Right renal cortex interstitium (tissue), 3 donors: ENCODE results near the gene PLA2G7. TPM values are rescaled to one million over a fixed set of nuclear protein-coding genes. Genes with fewer than 3 reads are reported as not detected.
"Not testable (repeated sequence)": the region's sequence is repeated elsewhere in the genome, so short reads cannot be mapped to it uniquely, and the experiment has no call there.

Experiments
- DNase-seq, 3 donors: peaks; one replicate each; pipeline ENCODE4 v3.0.0-alpha.2; 2013; ENCODE audit warnings: low read depth in 3 of 3, low spot score in 2 of 3
- polyA plus RNA-seq, 3 donors: library from polyadenylated mRNA; unstranded; fragments of 120-200 nt; gene quantifications; one replicate each; pipeline ENCODE4 v1.2.1, GENCODE V29; 2013; ENCODE audit not compliant: insufficient read length in 3 of 3

Gene PLA2G7
- polyA plus RNA-seq, 3 donors: 2.6 to 3.1 (median 2.9) TPM

GRCh38 chr6:46749731-46750130, 14.6 kb upstream of the PLA2G7 start:
- no peak for DNase-seq

GRCh38 chr6:46748940-46749503, 13.8 kb upstream of the PLA2G7 start:
- DNase-seq: no peak

- DNase-seq: no peak
Measured at GRCh38 chr6:46746696-46747095, 11.5 kb upstream of the PLA2G7 start, which contains the start of gene ANKRD66. Gene ANKRD66 (plus strand): TSS chr6:46746933. CDS start chr6:46751949, 5,016 bp downstream.

GRCh38 chr6:46745973-46746372, 10.8 kb upstream of the PLA2G7 start:
- no peak for DNase-seq

- DNase-seq: not testable (repeated sequence)
Measured at GRCh38 chr6:46744159-46744725, 9.1 kb upstream of the PLA2G7 start.

GRCh38 chr6:46743425-46744158, 8.4 kb upstream of the PLA2G7 start:
- DNase-seq: no peak

- no peak for DNase-seq
Measured at GRCh38 chr6:46741910-46742309, 6.7 kb upstream of the PLA2G7 start.

GRCh38 chr6:46741482-46741881, 6.3 kb upstream of the PLA2G7 start:
- DNase-seq: no peak

- DNase-seq: no peak
Measured at GRCh38 chr6:46736906-46737305, 1.7 kb upstream of the PLA2G7 start.

- DNase-seq: no peak
Measured at GRCh38 chr6:46735720-46736031, 501 bp upstream of the PLA2G7 start.

- DNase-seq: no peak
Measured at GRCh38 chr6:46733341-46733801, 1.8 kb downstream of the PLA2G7 start.

GRCh38 chr6:46730921-46731461, 4.2 kb downstream of the PLA2G7 start:
- no peak for DNase-seq

GRCh38 chr6:46729787-46730326, 5.3 kb downstream of the PLA2G7 start:
- DNase-seq: no peak

GRCh38 chr6:46720401-46720800, 14.8 kb downstream of the PLA2G7 start:
- no peak for DNase-seq

GRCh38 chr6:46719099-46719498, 16.1 kb downstream of the PLA2G7 start:
- DNase-seq: no peak

- DNase-seq: no peak
Measured at GRCh38 chr6:46715141-46715540, 20.0 kb downstream of the PLA2G7 start.

GRCh38 chr6:46711491-46711890, 23.7 kb downstream of the PLA2G7 start:
- DNase-seq: no peak

GRCh38 chr6:46706464-46706863, 28.7 kb downstream of the PLA2G7 start:
- no peak for DNase-seq

- DNase-seq: peak in 2 of 3 donors; percentile 3 to 5
Measured at GRCh38 chr6:46704562-46704961, 30.6 kb downstream of the PLA2G7 start.

GRCh38 chr6:46699970-46700369, 35.2 kb downstream of the PLA2G7 start:
- no peak for DNase-seq

- no peak for DNase-seq
Measured at GRCh38 chr6:46690911-46691451, 44.2 kb downstream of the PLA2G7 start.
